ENCODE results near the gene NXPH4. TPM values are rescaled to one million over a fixed set of nuclear protein-coding genes. Genes with fewer than 3 reads are reported as not detected.

The NXPH4 gene
- total RNA-seq, 1 experiment from 2014 or later: 20.0 TPM

DNA sequence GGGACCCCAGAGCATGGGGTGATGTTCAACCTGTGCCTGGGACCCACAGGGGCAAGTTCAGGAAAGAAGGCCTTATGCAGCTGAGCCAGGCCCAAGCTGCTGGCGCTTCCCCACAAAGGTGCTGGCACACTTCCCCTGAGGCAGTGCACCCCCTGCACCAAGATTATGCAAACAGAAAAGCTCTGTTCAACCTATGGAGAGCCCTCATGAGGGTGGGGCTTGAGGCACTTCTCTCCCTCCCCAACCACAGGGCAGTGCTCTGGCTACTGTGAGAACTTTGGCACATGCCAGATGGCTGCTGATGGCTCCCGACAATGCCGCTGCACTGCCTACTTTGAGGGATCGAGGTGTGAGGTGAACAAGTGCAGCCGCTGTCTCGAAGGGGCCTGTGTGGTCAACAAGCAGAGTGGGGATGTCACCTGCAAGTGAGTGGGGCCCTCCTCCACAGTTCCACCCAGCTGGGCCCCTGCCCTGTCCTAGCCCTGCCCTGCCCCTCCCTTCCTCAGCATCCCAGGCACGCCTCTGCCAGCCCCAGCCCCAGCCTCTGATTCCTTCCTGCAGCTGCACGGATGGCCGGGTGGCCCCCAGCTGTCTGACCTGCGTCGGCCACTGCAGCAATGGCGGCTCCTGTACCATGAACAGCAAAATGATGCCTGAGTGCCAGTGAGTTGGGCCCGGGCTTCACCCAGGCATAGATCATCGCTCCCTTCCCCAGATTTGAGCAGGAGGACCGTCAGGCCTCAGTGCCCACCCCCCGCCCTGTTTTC is 5.5 kb upstream of the NXPH4 start:
- peaks cover 15 to 29% of the 10 kb centered on the region in 2 experiments for H3K4me1 ChIP-seq (ENCODE audit: control insufficient read depth in 1 of 2, insufficient read depth in 2 of 2, low read length in 2 of 2)
- POLR2A ChIA-PET: no interaction called here
- H3K9me2 ChIP-seq (ENCODE audit: insufficient read depth): no peaks in the 10 kb centered on the region
- TF ChIP-seq EGR1 (IDR thresholded peaks at IDR 0.05; ENCODE audit: low read depth) (no peak), EZH2phosphoT487 (IDR thresholded peaks at IDR 0.05; ENCODE audit: borderline replicate concordance) (no peak), ZFX (IDR thresholded peaks at IDR 0.05) (no peak), EZH2 (IDR thresholded peaks at IDR 0.05) (no peak), CTCF (IDR thresholded peaks at IDR 0.05 in 2 of 3, conservative IDR thresholded peaks at IDR 0.05 in 1 of 3; ENCODE audit: borderline replicate concordance in 1 of 3, insufficient read depth in 1 of 3, low read depth in 2 of 3, low read length in 2 of 3) (no peak), JUND (IDR thresholded peaks at IDR 0.05) (no peak), ATF3 (IDR thresholded peaks at IDR 0.05) (no peak), FOSL1 (IDR thresholded peaks at IDR 0.05; ENCODE audit: low read depth) (no peak), RAD21 (IDR thresholded peaks at IDR 0.05; ENCODE audit: low read depth) (no peak), POLR2AphosphoS5 (IDR thresholded peaks at IDR 0.05; ENCODE audit: low read depth, low read length) (no peak), CBX3 (IDR thresholded peaks at IDR 0.05; ENCODE audit: low read depth) (no peak), ZNF274 (IDR thresholded peaks at IDR 0.05; ENCODE audit: low read depth, low read length) (no peak), TCF7L2 (IDR thresholded peaks at IDR 0.05; ENCODE audit: borderline replicate concordance, extremely low read depth, insufficient read depth, insufficient read length) (no peak)
- TF ChIP-seq, protein P1, sequence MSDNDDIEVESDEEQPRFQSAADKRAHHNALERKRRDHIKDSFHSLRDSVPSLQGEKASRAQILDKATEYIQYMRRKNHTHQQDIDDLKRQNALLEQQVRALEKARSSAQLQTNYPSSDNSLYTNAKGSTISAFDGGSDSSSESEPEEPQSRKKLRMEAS (IDR thresholded peaks at IDR 0.05): no peak
- no peak overlapping the region for H3K9ac ChIP-seq (ENCODE audit: low read length)
- no peaks in the 10 kb centered on the region for H3K9me3 ChIP-seq (ENCODE audit: control insufficient read depth in 1 of 2, insufficient read depth in 1 of 2, low read depth in 1 of 2, low read length in 2 of 2)
- H3K79me2 ChIP-seq (ENCODE audit: insufficient read depth, low read length): no peaks in the 10 kb centered on the region
- ATAC-seq (no peak), DNase-seq (ENCODE audit: low read depth, low spot score) (no peak)
- no TSS peak for BruUV-seq (replicated peaks)
- no peaks in the 10 kb centered on the region for H3K36me3 ChIP-seq (ENCODE audit: control insufficient read depth in 1 of 2, insufficient read depth in 2 of 2, low read length in 2 of 2)
- H3K4me2 ChIP-seq (ENCODE audit: low read length): no peak overlapping the region
- intact Hi-C loops (cut with micrococcal nuclease): no loop called here
- RAD21 ChIA-PET (ENCODE audit: low non-redundant PET in 1 of 2, low total read pairs in 2 of 2, uncharacterized antibody in 2 of 2, unreplicated experiment in 2 of 2): no interaction called here
- H4K20me1 ChIP-seq (ENCODE audit: insufficient read depth): no peaks in the 10 kb centered on the region
- CTCF ChIA-PET: no interaction called here
- H3K27me3 ChIP-seq (ENCODE audit: insufficient read depth, low read length): no peaks in the 10 kb centered on the region
- H2AFZ ChIP-seq (ENCODE audit: low read depth, low read length, poor library complexity, severe bottlenecking): no peak overlapping the region
- no peak overlapping the region for H3K27ac ChIP-seq (ENCODE audit: low read depth, low read length)
- H3K4me3 ChIP-seq (replicated peaks in 1 of 2; ENCODE audit: low read depth in 1 of 2, low read length in 2 of 2): no peak overlapping the region

Data from HCT116 (cell line).